Urinary bladder (tissue), 4 donors: Measurements from ENCODE around the gene FMN1. TPM values are rescaled to one million over a fixed set of nuclear protein-coding genes. Genes with fewer than 3 reads are reported as not detected.

Experiments
- DNase-seq: peaks from one replicate; pipeline ENCODE4 v3.0.0-alpha.2; 2015; ENCODE audit errors: extremely low spot score
- H3K27ac ChIP-seq: one replicate; pipeline ENCODE4 v1.5.1; 2013; ENCODE audit warnings: low read depth, mild to moderate bottlenecking, moderate library complexity
- H3K36me3 ChIP-seq: one replicate; pipeline ENCODE4 v1.6.1; 2013; ENCODE audit warnings: mild to moderate bottlenecking, moderate library complexity; ENCODE audit not compliant: insufficient read depth
- H3K4me1 ChIP-seq: one replicate; pipeline ENCODE4 v1.6.1; 2013; ENCODE audit warnings: mild to moderate bottlenecking, moderate library complexity; ENCODE audit not compliant: insufficient read depth
- H3K4me3 ChIP-seq: one replicate; pipeline ENCODE4 v1.5.1; 2013; ENCODE audit warnings: low read depth, low read length
- WGBS: extraction: QIAGEN DNeasy Blood & Tissue Kit; methylation state at CpG from one replicate; pipeline ENCODE4 v1.1.7; 2013; 5-methylcytosine and 5-hydroxymethylcytosine counted together
- polyA plus RNA-seq: library from polyadenylated mRNA; stranded (reverse); fragments of 200-250 nt; gene quantifications from one replicate; pipeline ENCODE4 v1.2.3, GENCODE V29; 2013
- total RNA-seq: library from RNA; depleted of rRNA; stranded (reverse); fragments of >200 nt; gene quantifications from one replicate; pipeline ENCODE4 v1.2.3, GENCODE V29; 2014
- donor health status: healthy with polysubstance abuse.
- donor health status: healthy.

FMN1 gene
- total and polyA plus RNA-seq, 2 donors = 0.95 to 6.2 TPM

GRCh38 chr15:32919749-32920414 lies 274.6 kb downstream of the FMN1 start:
- Histone ChIP-seq H3K4me3 (no peak overlapping the region), H3K4me1 (no peaks in the 10 kb centered on the region), H3K36me3 (no peaks in the 10 kb centered on the region), H3K27ac (no peak overlapping the region)
- no peak for DNase-seq
- 25% methylated on average over 5 of the region's 5 CpGs for WGBS

GRCh38 chr15:32918547-32918946 lies 276.0 kb downstream of the FMN1 start:
- 79% methylated on average over 4 of the region's 4 CpGs for WGBS
- Histone ChIP-seq H3K36me3 (no peaks in the 10 kb centered on the region), H3K4me3 (no peak overlapping the region), H3K4me1 (no peaks in the 10 kb centered on the region), H3K27ac (no peak overlapping the region)
- DNase-seq = no peak

GRCh38 chr15:32910839-32911238 lies 283.7 kb downstream of the FMN1 start:
- 90% methylated on average over 3 of the region's 3 CpGs for WGBS
- H3K36me3 ChIP-seq = no peaks in the 10 kb centered on the region
- no peaks in the 10 kb centered on the region for H3K4me1 ChIP-seq
- H3K4me3 ChIP-seq = no peak overlapping the region
- no peak overlapping the region for H3K27ac ChIP-seq
- no peak for DNase-seq

- Histone ChIP-seq H3K36me3 (no peaks in the 10 kb centered on the region), H3K27ac (no peak overlapping the region), H3K4me1 (no peaks in the 10 kb centered on the region), H3K4me3 (no peak overlapping the region)
- WGBS = 86% methylated on average over 2 of the region's 2 CpGs
- DNase-seq = no peak
These were observed 285.1 kb downstream of the FMN1 start for GRCh38 chr15:32909431-32909830.

- no peak for DNase-seq
- 76% methylated on average over 4 of the region's 4 CpGs for WGBS
- no peaks in the 10 kb centered on the region for H3K4me1 ChIP-seq
- no peaks in the 10 kb centered on the region for H3K36me3 ChIP-seq
- no peak overlapping the region for H3K27ac ChIP-seq
- H3K4me3 ChIP-seq = no peak overlapping the region
These were observed 285.6 kb downstream of the FMN1 start for GRCh38 chr15:32908872-32909271.

GRCh38 chr15:32908135-32908801 lies 286.2 kb downstream of the FMN1 start:
- no peak for DNase-seq
- Histone ChIP-seq H3K36me3 (no peaks in the 10 kb centered on the region), H3K27ac (no peak overlapping the region), H3K4me3 (no peak overlapping the region), H3K4me1 (no peaks in the 10 kb centered on the region)
- WGBS = 37% methylated on average over 5 of the region's 5 CpGs

GRCh38 chr15:32905481-32905880 lies 289.0 kb downstream of the FMN1 start:
- H3K36me3 ChIP-seq = no peaks in the 10 kb centered on the region
- 68% methylated on average over 4 of the region's 4 CpGs for WGBS
- no peak overlapping the region for H3K4me3 ChIP-seq
- DNase-seq = no peak
- H3K27ac ChIP-seq = no peak overlapping the region
- H3K4me1 ChIP-seq = no peaks in the 10 kb centered on the region

- H3K36me3 ChIP-seq = no peaks in the 10 kb centered on the region
- 95% methylated on average over 2 of the region's 2 CpGs for WGBS
- H3K4me3 ChIP-seq = no peak overlapping the region
- no peaks in the 10 kb centered on the region for H3K4me1 ChIP-seq
- no peak for DNase-seq
- H3K27ac ChIP-seq = no peak overlapping the region
These were observed 290.1 kb downstream of the FMN1 start for GRCh38 chr15:32904448-32904847.

GRCh38 chr15:32903591-32904290 lies 290.8 kb downstream of the FMN1 start:
- no peaks in the 10 kb centered on the region for H3K36me3 ChIP-seq
- H3K27ac ChIP-seq = no peak overlapping the region
- H3K4me3 ChIP-seq = no peak overlapping the region
- no peaks in the 10 kb centered on the region for H3K4me1 ChIP-seq
- 76% methylated on average over 10 of the region's 10 CpGs for WGBS
- no peak for DNase-seq

GRCh38 chr15:32901995-32902394 lies 292.5 kb downstream of the FMN1 start:
- no peak for DNase-seq

GRCh38 chr15:32901192-32901591 lies 293.3 kb downstream of the FMN1 start:
- no peak for DNase-seq
- Histone ChIP-seq H3K27ac (no peak overlapping the region), H3K4me1 (no peaks in the 10 kb centered on the region), H3K4me3 (no peak overlapping the region), H3K36me3 (no peaks in the 10 kb centered on the region)
- 81% methylated on average over 2 of the region's 2 CpGs for WGBS

More at GRCh38 chr15:32901995-32902394, 292.5 kb downstream of the FMN1 start:
- H3K27ac ChIP-seq = no peak overlapping the region
- WGBS = 73% methylated on average over 3 of the region's 3 CpGs
- no peak overlapping the region for H3K4me3 ChIP-seq
- no peaks in the 10 kb centered on the region for H3K36me3 ChIP-seq
- no peaks in the 10 kb centered on the region for H3K4me1 ChIP-seq

GRCh38 chr15:32899126-32899596 lies 295.4 kb downstream of the FMN1 start:
- Histone ChIP-seq H3K36me3 (no peaks in the 10 kb centered on the region), H3K4me3 (no peak overlapping the region), H3K4me1 (no peaks in the 10 kb centered on the region), H3K27ac (no peak overlapping the region)
- DNase-seq = no peak
- WGBS = 67% methylated on average over 6 of the region's 6 CpGs

GRCh38 chr15:32898414-32898813 lies 296.1 kb downstream of the FMN1 start:
- Histone ChIP-seq H3K27ac (no peak overlapping the region), H3K36me3 (no peaks in the 10 kb centered on the region), H3K4me1 (no peaks in the 10 kb centered on the region), H3K4me3 (no peak overlapping the region)
- 81% methylated on average over 4 of the region's 4 CpGs for WGBS
- DNase-seq = no peak

GRCh38 chr15:32893421-32893820 lies 301.1 kb downstream of the FMN1 start:
- no peak for DNase-seq
- H3K27ac ChIP-seq = no peak overlapping the region
- no peaks in the 10 kb centered on the region for H3K36me3 ChIP-seq
- H3K4me3 ChIP-seq = no peak overlapping the region
- no peaks in the 10 kb centered on the region for H3K4me1 ChIP-seq
